Stimulated activated CD4-positive, alpha-beta T cell treated with anti-CD3 and anti-CD28 coated beads, Interleukin-2, amount 100 ng/mL, for 4 hours (primary cell): Measurements from ENCODE around the gene C3orf22.

Experiments used
- DNase-seq: peaks from one replicate; pipeline ENCODE4 v3.0.0-alpha.2; 2020; ENCODE audit warnings: low read depth

The C3orf22 gene

GRCh38 chr3:126556637-126557414 lies 1.9 kb downstream of the C3orf22 start:
- DNase-seq: no peak

- no peak for DNase-seq
Observed at GRCh38 chr3:126555795-126556636, 2.7 kb downstream of the C3orf22 start.

GRCh38 chr3:126554560-126555525 lies 3.9 kb downstream of the C3orf22 start:
- no peak for DNase-seq

- no peak for DNase-seq
Observed at GRCh38 chr3:126553284-126554084, 5.2 kb downstream of the C3orf22 start.

- DNase-seq: no peak
Observed at GRCh38 chr3:126552688-126553283, 5.9 kb downstream of the C3orf22 start.

- no peak for DNase-seq
Observed at GRCh38 chr3:126551839-126552687, 6.7 kb downstream of the C3orf22 start.

GRCh38 chr3:126551121-126551838 lies 7.5 kb downstream of the C3orf22 start:
- DNase-seq: no peak

- DNase-seq: no peak
Observed at GRCh38 chr3:126550488-126551051, 8.2 kb downstream of the C3orf22 start.

- no peak for DNase-seq
Observed at GRCh38 chr3:126549861-126550487, 8.8 kb downstream of the C3orf22 start.

- DNase-seq: no peak
Observed at GRCh38 chr3:126548556-126549466, 9.9 kb downstream of the C3orf22 start.

GRCh38 chr3:126547721-126548120 lies 11.0 kb downstream of the C3orf22 start:
- DNase-seq: no peak

GRCh38 chr3:126546549-126547239 lies 12.0 kb downstream of the C3orf22 start:
- no peak for DNase-seq

- no peak for DNase-seq
Observed at GRCh38 chr3:126546013-126546412, 12.7 kb downstream of the C3orf22 start.

GRCh38 chr3:126545544-126545943 lies 13.2 kb downstream of the C3orf22 start:
- no peak for DNase-seq

GRCh38 chr3:126544596-126545281 lies 14.0 kb downstream of the C3orf22 start:
- DNase-seq: no peak

GRCh38 chr3:126543457-126544061 lies 15.2 kb downstream of the C3orf22 start:
- DNase-seq: no peak
